ENCODE measurements around the gene VIT. TPM values are rescaled to one million over a fixed set of nuclear protein-coding genes. Genes with fewer than 3 reads are reported as not detected.

The VIT gene
- total RNA-seq, 2 donors from 2014 or later: 2.0 to 10.7 TPM

DNA sequence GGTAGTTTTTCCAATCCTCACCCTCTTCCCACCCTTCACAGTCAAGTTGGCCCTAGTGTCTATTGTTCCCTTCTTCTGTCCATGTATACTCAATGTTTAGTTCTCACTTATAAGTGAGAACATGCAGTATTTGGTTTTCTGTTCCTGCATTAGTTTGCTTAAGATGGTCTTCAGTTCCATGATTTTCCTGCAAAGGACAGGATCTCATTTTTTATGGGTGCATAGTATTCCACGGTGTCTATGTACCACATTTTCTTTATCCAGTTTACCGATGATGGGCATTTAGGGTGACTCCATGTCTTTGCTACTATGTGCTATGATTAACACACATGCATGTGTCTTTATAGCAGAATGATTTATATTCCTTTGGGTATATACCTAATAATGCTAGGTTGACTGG is 165.4 kb downstream of the VIT start:
- Histone ChIP-seq H3K9me3 (no peaks in the 10 kb centered on the region), H3K4me1 (replicated peaks) (no peaks in the 10 kb centered on the region), H3K36me3 (no peaks in the 10 kb centered on the region), H3K27me3 (replicated peaks; ENCODE audit: insufficient read depth) (no peaks in the 10 kb centered on the region), H3K27ac (no peak overlapping the region), H3K4me3 (no peak overlapping the region)
- DNase-seq (ENCODE audit: low spot score): no peak
- WGBS: 98% methylated on average over 2 of the region's 2 CpGs
- intact Hi-C loops (cut with DNase I): no loop called here
- TF ChIP-seq POLR2A (IDR thresholded peaks at IDR 0.05) (no peak), POLR2AphosphoS5 (IDR thresholded peaks at IDR 0.05) (no peak), CTCF (IDR thresholded peaks at IDR 0.05) (no peak)

Other genes starting within 250 kb of the VIT start
- 10 to 100 TPM; 37.5 to 49.8 TPM for gene FEZ2, start 98.5 kb upstream of the VIT start, total RNA-seq

Data from prostate gland (tissue), 2 donors.